Neuronal stem cell (in vitro differentiated cells): ENCODE data around the gene ARHGEF4.
A peak's percentile ranks its signal among the peaks of the same experiment; 100 is the strongest.

Source experiments
- DNase-seq: peaks from one replicate; pipeline ENCODE4 v3.0.0-alpha.2; 2013; ENCODE audit warnings: low spot score
- H2AFZ ChIP-seq: one replicate; pipeline ENCODE4 v1.6.1; 2013; ENCODE audit warnings: mild to moderate bottlenecking, low read length, inconsistent platforms
- H2AK5ac ChIP-seq: 2 replicates; pipeline ENCODE4 v1.6.1; 2013; ENCODE audit warnings: low read depth, mild to moderate bottlenecking, inconsistent platforms, low read length, moderate library complexity, mixed read lengths
- H2BK120ac ChIP-seq: 2 replicates; pipeline ENCODE4 v1.6.1; 2013; ENCODE audit warnings: low read depth, mild to moderate bottlenecking, inconsistent platforms, low read length, moderate library complexity, mixed read lengths
- H2BK12ac ChIP-seq: one replicate; pipeline ENCODE4 v1.6.1; 2013; ENCODE audit warnings: low read length, inconsistent platforms
- H2BK15ac ChIP-seq: 2 replicates; pipeline ENCODE4 v1.6.1; 2013; ENCODE audit warnings: mild to moderate bottlenecking, low read length, inconsistent platforms, mixed read lengths
- H2BK5ac ChIP-seq: one replicate; pipeline ENCODE4 v1.6.1; 2013; ENCODE audit warnings: inconsistent platforms, mild to moderate bottlenecking, low read length, moderate library complexity
- H3K14ac ChIP-seq: one replicate; pipeline ENCODE4 v1.6.1; 2013; ENCODE audit warnings: low read length, inconsistent platforms
- H3K18ac ChIP-seq: 2 replicates; pipeline ENCODE4 v1.6.1; 2013; ENCODE audit warnings: low read length, inconsistent platforms
- H3K23ac ChIP-seq: 2 replicates; pipeline ENCODE4 v1.6.1; 2013; ENCODE audit warnings: low read depth, mild to moderate bottlenecking, mixed read lengths, low read length, inconsistent platforms; ENCODE audit not compliant: poor library complexity
- H3K27ac ChIP-seq: replicated peaks from 3 replicates; pipeline ENCODE4 v1.5.1; 2013; ENCODE audit warnings: low read length, inconsistent platforms
- H3K27me3 ChIP-seq, 3 experiments: 2 replicates each; pipeline ENCODE4 v1.6.1; 2013; ENCODE audit warnings: low read length in 3 of 3, mild to moderate bottlenecking in 2 of 3, inconsistent platforms in 1 of 3, low read depth in 1 of 3, mixed read lengths in 1 of 3, moderate library complexity in 1 of 3; ENCODE audit not compliant: control insufficient read depth in 3 of 3, insufficient read depth in 3 of 3
- H3K36me3 ChIP-seq, 2 donors: replicated peaks in 1 of 2; 2 replicates each; pipeline ENCODE4 v1.6.1; 2013; ENCODE audit warnings: low read length in 2 of 2; ENCODE audit not compliant: control insufficient read depth in 2 of 2, insufficient read depth in 2 of 2
- H3K4ac ChIP-seq: 2 replicates; pipeline ENCODE4 v1.6.1; 2013; ENCODE audit warnings: inconsistent platforms, mild to moderate bottlenecking, low read length, moderate library complexity
- H3K4me1 ChIP-seq, 2 donors: 1 replicate in 1 of 2; 2 replicates in 1 of 2; pipeline ENCODE4 v1.6.1; 2013; ENCODE audit warnings: low read length in 2 of 2, low read depth in 1 of 2; ENCODE audit not compliant: control insufficient read depth in 2 of 2, insufficient read depth in 1 of 2
- H3K4me2 ChIP-seq: one replicate; pipeline ENCODE4 v1.6.1; 2013; ENCODE audit warnings: mild to moderate bottlenecking, low read length, inconsistent platforms; ENCODE audit not compliant: insufficient read depth, poor library complexity, severe bottlenecking
- H3K4me3 ChIP-seq, 2 donors: 2 replicates each; pipeline ENCODE4 v1.5.1; 2013; ENCODE audit warnings: low read length in 2 of 2, mild to moderate bottlenecking in 2 of 2, inconsistent platforms in 1 of 2, moderate library complexity in 1 of 2
- H3K79me1 ChIP-seq: one replicate; pipeline ENCODE4 v1.6.1; 2013; ENCODE audit warnings: low read depth, mild to moderate bottlenecking, inconsistent platforms, low read length, moderate library complexity
- H3K9ac ChIP-seq: one replicate; pipeline ENCODE4 v1.6.1; 2013; ENCODE audit warnings: mild to moderate bottlenecking, low read depth, low read length, inconsistent platforms; ENCODE audit not compliant: poor library complexity
- H3K9me3 ChIP-seq, 2 donors: replicated peaks in 1 of 2; 2 replicates each; pipeline versions ENCODE3 to v1.6.1; 2013; ENCODE audit warnings: low read length in 2 of 2, mild to moderate bottlenecking in 2 of 2, inconsistent platforms in 1 of 2, low read depth in 1 of 2, mixed read lengths in 1 of 2, moderate library complexity in 1 of 2; ENCODE audit not compliant: control insufficient read depth in 2 of 2, insufficient read depth in 1 of 2
- H4K8ac ChIP-seq: one replicate; pipeline ENCODE4 v1.6.1; 2013; ENCODE audit warnings: low read depth, mild to moderate bottlenecking, inconsistent platforms, low read length, moderate library complexity
- H4K91ac ChIP-seq: one replicate; pipeline ENCODE4 v1.6.1; 2013; ENCODE audit warnings: low read length, low read depth, mild to moderate bottlenecking, inconsistent platforms; ENCODE audit not compliant: poor library complexity
- WGBS, 2 donors: extraction: QIAGEN DNeasy Blood & Tissue Kit; methylation state at CpG; one replicate each; pipeline ENCODE4 v1.1.7; 2013; ENCODE audit warnings: missing lambda C conversion rate in 2 of 2, mixed read lengths in 1 of 2; ENCODE audit not compliant: insufficient read length in 2 of 2, insufficient replicate concordance in 1 of 2; ENCODE audit errors: extremely low coverage in 2 of 2; 5-methylcytosine and 5-hydroxymethylcytosine counted together

Gene ARHGEF4

GRCh38 chr2:130975729-130976128 is 139.0 kb downstream of the ARHGEF4 start:
- no peak overlapping the region for H3K9ac ChIP-seq
- no peak overlapping the region for H2BK15ac ChIP-seq
- H2BK5ac ChIP-seq = no peak overlapping the region
- peaks cover 4 to 13% of the 10 kb centered on the region in 2 donors for H3K9me3 ChIP-seq
- no CpG with 5 or more reads among the region's 11 CpGs for WGBS, 2 donors
- H4K8ac ChIP-seq = no peak overlapping the region
- H3K4me2 ChIP-seq = no peak overlapping the region
- H2BK120ac ChIP-seq = no peak overlapping the region
- H3K27ac ChIP-seq = no peak overlapping the region
- no peak overlapping the region for H2AFZ ChIP-seq
- H4K91ac ChIP-seq = no peak overlapping the region
- no peak overlapping the region for H2BK12ac ChIP-seq
- no peaks in the 10 kb centered on the region for H3K4me1 ChIP-seq
- no peak overlapping the region for H3K4ac ChIP-seq
- no peak overlapping the region for H3K14ac ChIP-seq
- DNase-seq = no peak
- H3K79me1 ChIP-seq = peaks cover 4% of the 10 kb centered on the region
- no peak overlapping the region for H3K18ac ChIP-seq
- H3K27me3 ChIP-seq = peaks cover 0 to 4% (median 0%) of the 10 kb centered on the region in 3 experiments
- H3K36me3 ChIP-seq = peaks cover 0 to 5% of the 10 kb centered on the region in 2 donors
- no peak overlapping the region for H3K23ac ChIP-seq
- no peak overlapping the region for H3K4me3 ChIP-seq
- no peak overlapping the region for H2AK5ac ChIP-seq

GRCh38 chr2:130976591-130977237 is 140.0 kb downstream of the ARHGEF4 start:
- Histone ChIP-seq H3K14ac (no peak overlapping the region), H3K4ac (no peak overlapping the region), H3K4me2 (no peak overlapping the region), H3K9me3 (peaks cover 4 to 13% of the 10 kb centered on the region in 2 donors), H3K79me1 (peaks cover 4% of the 10 kb centered on the region), H3K36me3 (peaks cover 0 to 5% of the 10 kb centered on the region in 2 donors), H3K23ac (no peak overlapping the region), H4K8ac (peak overlapping the region; percentile 43), H3K18ac (no peak overlapping the region), H3K9ac (peak overlapping the region; percentile 1), H2BK12ac (no peak overlapping the region), H3K27ac (no peak overlapping the region), H2AFZ (no peak overlapping the region), H2BK15ac (no peak overlapping the region), H4K91ac (no peak overlapping the region), H2BK120ac (no peak overlapping the region), H2AK5ac (no peak overlapping the region), H3K4me1 (no peaks in the 10 kb centered on the region), H3K4me3 (peak overlapping the region in 1 of 2 donors; percentile 58), H2BK5ac (no peak overlapping the region), H3K27me3 (peaks cover 0 to 4% (median 0%) of the 10 kb centered on the region in 3 experiments)
- no peak for DNase-seq
- WGBS, 2 donors = 100% methylated on average over 3 of the region's 10 CpGs; no CpG with 5 or more reads in 1 of the 2 donors

GRCh38 chr2:130977461-130978050 is 140.8 kb downstream of the ARHGEF4 start:
- Histone ChIP-seq H3K9me3 (peaks cover 4 to 13% of the 10 kb centered on the region in 2 donors), H3K27me3 (no peaks in the 10 kb centered on the region), H2AFZ (no peak overlapping the region), H3K4me3 (peak overlapping the region in 1 of 2 donors; percentile 59), H3K4me2 (no peak overlapping the region), H3K9ac (no peak overlapping the region), H2BK120ac (no peak overlapping the region), H2BK15ac (no peak overlapping the region), H2BK5ac (no peak overlapping the region), H3K4ac (no peak overlapping the region), H2BK12ac (no peak overlapping the region), H3K36me3 (peaks cover 0 to 5% of the 10 kb centered on the region in 2 donors), H3K23ac (no peak overlapping the region), H4K8ac (no peak overlapping the region), H4K91ac (no peak overlapping the region), H2AK5ac (no peak overlapping the region), H3K4me1 (no peaks in the 10 kb centered on the region), H3K14ac (no peak overlapping the region), H3K18ac (no peak overlapping the region), H3K79me1 (peaks cover 4% of the 10 kb centered on the region), H3K27ac (no peak overlapping the region)
- no CpG with 5 or more reads among the region's 5 CpGs for WGBS, 2 donors
- DNase-seq = no peak

GRCh38 chr2:130981667-130982066 is 145.0 kb downstream of the ARHGEF4 start:
- H3K9me3 ChIP-seq = peaks cover 4 to 16% of the 10 kb centered on the region in 2 donors

More at GRCh38 chr2:130981667-130982066, 145.0 kb downstream of the ARHGEF4 start:
- no peak overlapping the region for H3K27ac ChIP-seq
- no peak overlapping the region for H3K18ac ChIP-seq
- no peak overlapping the region for H3K23ac ChIP-seq
- DNase-seq = no peak
- whole genome bisulfite sequencing, 2 donors = no CpG with 5 or more reads among the region's 1 CpG
- H3K36me3 ChIP-seq = peaks cover 0 to 9% of the 10 kb centered on the region in 2 donors
- peaks cover 0 to 6% of the 10 kb centered on the region in 2 donors for H3K4me1 ChIP-seq
- H3K4me2 ChIP-seq = no peak overlapping the region
- no peak overlapping the region for H3K14ac ChIP-seq
- H3K79me1 ChIP-seq = peaks cover 7% of the 10 kb centered on the region
- H3K27me3 ChIP-seq = no peaks in the 10 kb centered on the region
- H2BK5ac ChIP-seq = no peak overlapping the region
- H2AK5ac ChIP-seq = no peak overlapping the region
- no peak overlapping the region for H2BK120ac ChIP-seq
- H2BK12ac ChIP-seq = no peak overlapping the region
- no peak overlapping the region for H4K8ac ChIP-seq
- H2BK15ac ChIP-seq = no peak overlapping the region
- H3K4me3 ChIP-seq = no peak overlapping the region
- H3K9ac ChIP-seq = no peak overlapping the region
- no peak overlapping the region for H2AFZ ChIP-seq
- no peak overlapping the region for H3K4ac ChIP-seq
- H4K91ac ChIP-seq = no peak overlapping the region
